HCT116 (cell line): ENCODE measurements around the gene ZCCHC10.

Experiments
- ELF1 ChIP-seq: IDR thresholded peaks from 2 replicates; pipeline ENCODE4 v1.6.1; 2012; ENCODE audit warnings: low read depth, borderline replicate concordance
- EZH2 ChIP-seq: fragments of 200-600 bp; sonication (generic); IDR thresholded peaks from 2 replicates; pipeline ENCODE4 v1.6.1; 2017; ENCODE audit warnings: antibody characterized with exemption, mixed run types
- POLR2A ChIP-seq: IDR thresholded peaks from 2 replicates; pipeline ENCODE4 v1.7.0; 2011; ENCODE audit warnings: borderline replicate concordance; ENCODE audit not compliant: insufficient read depth, insufficient read length; ENCODE audit errors: extremely low read depth
- POLR2AphosphoS5 ChIP-seq: IDR thresholded peaks from 2 replicates; pipeline ENCODE4 v1.6.1; 2011; ENCODE audit warnings: mild to moderate bottlenecking, low read depth, low read length, moderate library complexity
- RAD21 ChIP-seq: IDR thresholded peaks from 2 replicates; pipeline ENCODE4 v1.6.1; 2012; ENCODE audit warnings: low read depth, mild to moderate bottlenecking
- SIN3A ChIP-seq: IDR thresholded peaks from 2 replicates; pipeline ENCODE4 v1.6.1; 2012; ENCODE audit warnings: low read depth
- TF ChIP-seq, protein P1 (sequence below), 3 experiments: fragments of 200-600 bp in 1 of 3; sonication (generic) in 1 of 3; IDR thresholded peaks in 2 of 3; conservative IDR thresholded peaks in 1 of 3; 2 replicates each; pipeline ENCODE4 v1.5.1; 2012 to 2017; ENCODE audit warnings: low read depth in 2 of 3, low read length in 2 of 3, antibody characterized with exemption in 1 of 3, borderline replicate concordance in 1 of 3, control low read depth in 1 of 3, mild to moderate bottlenecking in 1 of 3, mixed read lengths in 1 of 3, mixed run types in 1 of 3, moderate library complexity in 1 of 3; ENCODE audit not compliant: insufficient read depth in 1 of 3

DNA sequence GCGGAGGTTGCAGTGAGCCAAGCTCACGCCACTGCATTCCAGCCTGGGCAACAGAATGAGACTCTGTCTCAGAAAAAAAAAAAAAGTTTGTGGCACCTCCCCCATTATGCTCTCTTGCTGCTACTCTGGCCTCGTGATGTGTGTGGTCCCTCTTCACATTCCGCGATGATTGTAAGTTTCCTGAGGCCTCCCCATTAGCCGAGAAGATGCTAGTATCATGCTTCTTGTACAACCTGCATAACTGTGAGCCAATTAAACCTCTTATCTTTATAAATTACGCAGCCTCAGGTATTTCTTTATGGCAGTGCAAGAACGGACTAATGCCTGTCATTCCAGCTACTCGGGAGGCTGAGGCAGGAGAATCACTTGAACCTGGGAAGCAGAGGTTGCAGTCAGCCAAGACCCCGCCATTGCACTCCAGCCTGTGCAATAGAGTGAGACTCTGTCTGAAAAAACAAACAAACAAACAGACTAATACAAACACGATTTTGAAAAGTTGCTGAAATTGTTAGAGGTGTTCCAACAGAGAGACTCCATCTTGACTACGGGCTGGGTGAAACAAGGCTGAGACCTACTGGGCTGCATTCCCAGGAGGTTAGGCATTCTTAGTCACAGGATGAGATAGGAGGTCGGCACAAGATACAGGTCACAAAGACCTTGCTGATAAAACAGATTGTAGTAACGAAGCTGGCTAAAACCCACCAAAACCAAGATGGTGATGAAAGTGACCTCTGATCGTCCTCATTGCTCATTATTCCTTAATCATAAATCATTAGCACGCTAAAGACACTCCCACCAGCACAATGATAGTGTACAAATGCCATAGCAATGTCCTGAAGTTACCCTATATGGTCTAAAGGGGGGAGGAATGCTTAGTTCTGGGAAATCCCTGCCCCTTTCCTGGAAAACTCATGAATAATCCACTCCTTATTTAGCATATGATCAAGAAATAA lies 54.6 kb downstream of the ZCCHC10 start:
- TF ChIP-seq, protein P1, sequence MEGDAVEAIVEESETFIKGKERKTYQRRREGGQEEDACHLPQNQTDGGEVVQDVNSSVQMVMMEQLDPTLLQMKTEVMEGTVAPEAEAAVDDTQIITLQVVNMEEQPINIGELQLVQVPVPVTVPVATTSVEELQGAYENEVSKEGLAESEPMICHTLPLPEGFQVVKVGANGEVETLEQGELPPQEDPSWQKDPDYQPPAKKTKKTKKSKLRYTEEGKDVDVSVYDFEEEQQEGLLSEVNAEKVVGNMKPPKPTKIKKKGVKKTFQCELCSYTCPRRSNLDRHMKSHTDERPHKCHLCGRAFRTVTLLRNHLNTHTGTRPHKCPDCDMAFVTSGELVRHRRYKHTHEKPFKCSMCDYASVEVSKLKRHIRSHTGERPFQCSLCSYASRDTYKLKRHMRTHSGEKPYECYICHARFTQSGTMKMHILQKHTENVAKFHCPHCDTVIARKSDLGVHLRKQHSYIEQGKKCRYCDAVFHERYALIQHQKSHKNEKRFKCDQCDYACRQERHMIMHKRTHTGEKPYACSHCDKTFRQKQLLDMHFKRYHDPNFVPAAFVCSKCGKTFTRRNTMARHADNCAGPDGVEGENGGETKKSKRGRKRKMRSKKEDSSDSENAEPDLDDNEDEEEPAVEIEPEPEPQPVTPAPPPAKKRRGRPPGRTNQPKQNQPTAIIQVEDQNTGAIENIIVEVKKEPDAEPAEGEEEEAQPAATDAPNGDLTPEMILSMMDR (IDR thresholded peaks at IDR 0.05 in 2 of 3, conservative IDR thresholded peaks at IDR 0.05 in 1 of 3; ENCODE audit: borderline replicate concordance in 1 of 3, insufficient read depth in 1 of 3, low read depth in 2 of 3, low read length in 2 of 3) = no peak
- TF ChIP-seq POLR2A (no peak), ELF1 (no peak), SIN3A (no peak), POLR2AphosphoS5 (no peak), RAD21 (no peak), EZH2 (no peak)
